ENCODE data around the gene SOS1.
A peak's percentile ranks its signal among the peaks of the same experiment; 100 is the strongest.

The SOS1 gene

GRCh38 chr2:39099310-39099869, 21.5 kb downstream of the SOS1 start:
- Histone ChIP-seq H4K20me1 (ENCODE audit: control insufficient read depth, insufficient read depth, low read depth, low read length) (no peaks in the 10 kb centered on the region), H3K9me3 (ENCODE audit: control insufficient read depth, insufficient read depth, low read length) (no peaks in the 10 kb centered on the region), H3K36me3 (ENCODE audit: control insufficient read depth, low read length) (peaks cover 18% of the 10 kb centered on the region), H3K4me1 (ENCODE audit: control insufficient read depth, low read length) (peaks cover 50% of the 10 kb centered on the region), H3K4me3 (ENCODE audit: low read length) (no peak overlapping the region), H3K9me2 (replicated peaks; ENCODE audit: control insufficient read depth, low read length) (no peaks in the 10 kb centered on the region), H3K4me2 (ENCODE audit: low read length) (peak overlapping the region; percentile 46), H3K27ac (ENCODE audit: low read depth, low read length) (no peak overlapping the region), H3F3A (ENCODE audit: control insufficient read depth, insufficient read depth) (no peaks in the 10 kb centered on the region), H3K79me2 (ENCODE audit: control insufficient read depth, low read length) (peaks cover 99% of the 10 kb centered on the region), H3K27me3 (ENCODE audit: control insufficient read depth, low read length) (no peaks in the 10 kb centered on the region)
- no peak for TF ChIP-seq CTCF (IDR thresholded peaks at IDR 0.05; ENCODE audit: low read depth, low read length, poor library complexity, severe bottlenecking)
- TF ChIP-seq EZH2phosphoT487 (IDR thresholded peaks at IDR 0.05; ENCODE audit: borderline replicate concordance, low read length): no peak

GRCh38 chr2:39095624-39096023, 25.2 kb downstream of the SOS1 start:
- Histone ChIP-seq H3K79me2 (ENCODE audit: control insufficient read depth, low read length) (peaks cover 99% of the 10 kb centered on the region), H3K4me3 (ENCODE audit: low read length) (no peak overlapping the region), H3K9me2 (replicated peaks; ENCODE audit: control insufficient read depth, low read length) (no peaks in the 10 kb centered on the region), H3K27ac (ENCODE audit: low read depth, low read length) (no peak overlapping the region), H3F3A (ENCODE audit: control insufficient read depth, insufficient read depth) (no peaks in the 10 kb centered on the region), H3K9me3 (ENCODE audit: control insufficient read depth, insufficient read depth, low read length) (no peaks in the 10 kb centered on the region), H3K4me2 (ENCODE audit: low read length) (no peak overlapping the region), H4K20me1 (ENCODE audit: control insufficient read depth, insufficient read depth, low read depth, low read length) (no peaks in the 10 kb centered on the region), H3K4me1 (ENCODE audit: control insufficient read depth, low read length) (peaks cover 38% of the 10 kb centered on the region), H3K27me3 (ENCODE audit: control insufficient read depth, low read length) (no peaks in the 10 kb centered on the region), H3K36me3 (ENCODE audit: control insufficient read depth, low read length) (peaks cover 17% of the 10 kb centered on the region)
- TF ChIP-seq EZH2phosphoT487 (IDR thresholded peaks at IDR 0.05; ENCODE audit: borderline replicate concordance, low read length): no peak
- no peak for TF ChIP-seq CTCF (IDR thresholded peaks at IDR 0.05; ENCODE audit: low read depth, low read length, poor library complexity, severe bottlenecking)

GRCh38 chr2:39094717-39095363, 26.0 kb downstream of the SOS1 start:
- H3K4me2 ChIP-seq (ENCODE audit: low read length): no peak overlapping the region
- peaks cover 99% of the 10 kb centered on the region for H3K79me2 ChIP-seq (ENCODE audit: control insufficient read depth, low read length)

More at GRCh38 chr2:39094717-39095363, 26.0 kb downstream of the SOS1 start:
- Histone ChIP-seq H3K36me3 (ENCODE audit: control insufficient read depth, low read length) (peaks cover 13% of the 10 kb centered on the region), H3K27ac (ENCODE audit: low read depth, low read length) (no peak overlapping the region), H3K27me3 (ENCODE audit: control insufficient read depth, low read length) (no peaks in the 10 kb centered on the region), H3K9me2 (replicated peaks; ENCODE audit: control insufficient read depth, low read length) (no peaks in the 10 kb centered on the region), H3K4me3 (ENCODE audit: low read length) (no peak overlapping the region), H3F3A (ENCODE audit: control insufficient read depth, insufficient read depth) (no peaks in the 10 kb centered on the region), H4K20me1 (ENCODE audit: control insufficient read depth, insufficient read depth, low read depth, low read length) (no peaks in the 10 kb centered on the region), H3K4me1 (ENCODE audit: control insufficient read depth, low read length) (peaks cover 30% of the 10 kb centered on the region), H3K9me3 (ENCODE audit: control insufficient read depth, insufficient read depth, low read length) (no peaks in the 10 kb centered on the region)
- no peak for TF ChIP-seq EZH2phosphoT487 (IDR thresholded peaks at IDR 0.05; ENCODE audit: borderline replicate concordance, low read length)
- no peak for TF ChIP-seq CTCF (IDR thresholded peaks at IDR 0.05; ENCODE audit: low read depth, low read length, poor library complexity, severe bottlenecking)
